GM19328 (cell line): Measurements from ENCODE around the gene SYT3.
"Not testable (repeated sequence)": the region's sequence is repeated elsewhere in the genome, so short reads cannot be mapped to it uniquely, and the experiment has no call there.

Experiments
- ATAC-seq: cut with Tn5 transposase; IDR thresholded peaks from one replicate; pipeline ENCODE4 v1.9.1; 2021; ENCODE audit warnings: mild to moderate bottlenecking, moderate library complexity; ENCODE audit not compliant: unreplicated experiment

Gene SYT3

DNA sequence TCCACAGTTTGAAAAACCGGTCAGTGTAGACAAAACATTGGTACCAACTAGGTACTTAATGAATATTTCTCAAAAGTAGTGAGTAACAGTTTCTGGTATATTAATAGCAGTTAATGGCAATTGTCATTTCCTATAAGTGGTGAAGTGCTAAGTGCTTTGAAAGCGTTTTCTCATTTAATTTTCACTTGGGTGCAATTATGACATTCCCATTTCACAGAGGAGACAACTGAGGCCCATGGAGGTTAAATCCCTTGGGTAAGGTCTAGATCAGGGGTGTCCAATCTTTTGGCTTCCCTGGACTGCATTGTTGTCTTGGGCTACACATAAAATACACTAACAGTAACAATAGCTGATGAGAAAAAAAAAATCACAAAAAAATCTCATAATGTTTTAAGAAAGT, 687 bp upstream of the SYT3 start:
- ATAC-seq = no peak

DNA sequence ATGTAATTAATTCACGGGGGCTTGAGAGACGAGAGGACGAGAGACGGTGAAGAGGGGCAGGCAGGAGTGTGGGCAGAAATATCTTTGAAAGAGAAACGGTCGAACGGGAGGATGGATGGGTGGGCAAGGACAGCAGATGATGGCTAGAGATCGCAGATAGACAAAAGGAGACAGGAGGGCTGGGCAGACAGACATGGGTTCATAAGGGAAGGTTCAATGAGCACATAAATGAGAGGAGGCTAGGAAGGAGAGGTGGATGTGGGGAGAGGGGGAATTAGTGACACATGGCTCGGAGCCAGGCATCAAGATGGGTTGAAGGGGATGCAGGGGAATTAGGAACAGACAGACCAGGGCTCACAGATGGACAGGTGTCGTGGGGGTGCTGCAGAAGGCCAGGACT, 1.1 kb downstream of the SYT3 start:
- ATAC-seq = no peak

DNA sequence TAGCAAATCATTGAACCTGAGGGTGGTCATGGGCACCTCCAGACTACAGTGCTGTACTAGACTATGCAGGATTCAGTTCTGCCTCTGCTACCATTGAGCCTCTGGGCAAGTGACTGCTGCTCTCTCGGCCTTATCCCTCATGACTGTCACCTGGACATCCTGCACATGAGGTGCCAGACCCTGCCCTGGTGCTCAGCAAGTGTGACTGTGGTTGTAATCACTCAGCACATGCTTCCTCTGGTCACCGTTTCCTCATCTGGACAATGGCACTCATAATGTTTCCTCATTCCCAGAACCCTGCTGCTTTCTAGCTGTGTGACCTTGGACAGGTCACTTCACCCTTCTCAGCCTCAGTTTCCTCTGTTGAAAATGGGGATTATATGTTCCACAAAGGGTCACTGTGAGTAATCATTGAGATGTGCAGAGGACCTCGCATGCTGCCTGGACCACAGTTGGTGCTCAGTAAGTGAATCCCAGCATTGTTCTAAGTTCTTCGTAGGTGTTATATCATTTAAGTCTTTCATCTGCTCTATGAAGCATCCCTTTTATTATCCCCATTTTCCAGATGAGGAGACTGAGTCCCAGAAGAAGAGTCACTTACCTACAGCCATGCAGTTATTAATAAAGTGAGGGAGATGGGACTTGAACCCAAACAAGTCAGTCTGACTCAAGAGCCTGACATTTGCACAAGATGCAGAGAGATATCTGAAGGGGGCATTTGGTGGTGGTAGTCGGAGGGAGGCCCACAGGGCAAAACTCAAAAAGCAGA, 3.2 kb downstream of the SYT3 start:
- ATAC-seq = no peak

DNA sequence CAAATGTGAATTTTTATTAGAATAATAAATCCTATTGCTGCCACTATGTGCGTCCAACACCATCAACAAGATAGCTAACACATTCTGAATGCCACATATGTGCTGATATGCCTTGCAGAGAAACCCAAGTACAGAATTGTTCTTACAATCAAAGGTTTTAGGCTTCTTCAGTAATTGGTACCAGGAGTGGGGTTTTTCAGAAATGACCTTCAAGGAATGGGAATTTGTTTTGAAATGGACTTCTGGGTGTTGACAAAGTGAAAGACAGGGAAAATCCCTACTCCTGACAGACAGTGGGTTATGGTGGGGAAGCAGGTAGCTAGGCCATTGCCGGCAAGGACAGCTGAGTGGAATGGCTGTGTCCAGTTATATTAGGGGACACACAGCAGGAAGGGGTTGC, 5.7 kb downstream of the SYT3 start:
- no peak for ATAC-seq

DNA sequence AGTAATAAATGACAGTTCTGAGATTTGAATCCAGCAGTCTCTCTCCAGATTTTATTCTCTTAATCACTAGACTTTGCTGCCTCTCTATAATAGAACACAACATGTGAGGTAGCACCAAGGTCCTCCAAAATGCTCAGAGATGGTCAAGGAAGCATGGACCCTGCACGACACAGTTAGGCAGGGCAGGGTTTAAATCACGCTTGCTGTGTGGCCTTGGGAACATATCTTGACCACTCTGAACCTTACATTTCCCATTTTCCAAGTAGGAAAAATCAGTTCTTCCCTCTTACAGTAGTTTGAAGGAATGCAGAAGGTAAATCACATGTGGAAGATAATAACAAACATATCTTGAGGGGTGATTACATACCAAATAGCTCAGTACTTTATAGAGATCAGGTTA, 6.3 kb downstream of the SYT3 start:
- no peak for ATAC-seq

DNA sequence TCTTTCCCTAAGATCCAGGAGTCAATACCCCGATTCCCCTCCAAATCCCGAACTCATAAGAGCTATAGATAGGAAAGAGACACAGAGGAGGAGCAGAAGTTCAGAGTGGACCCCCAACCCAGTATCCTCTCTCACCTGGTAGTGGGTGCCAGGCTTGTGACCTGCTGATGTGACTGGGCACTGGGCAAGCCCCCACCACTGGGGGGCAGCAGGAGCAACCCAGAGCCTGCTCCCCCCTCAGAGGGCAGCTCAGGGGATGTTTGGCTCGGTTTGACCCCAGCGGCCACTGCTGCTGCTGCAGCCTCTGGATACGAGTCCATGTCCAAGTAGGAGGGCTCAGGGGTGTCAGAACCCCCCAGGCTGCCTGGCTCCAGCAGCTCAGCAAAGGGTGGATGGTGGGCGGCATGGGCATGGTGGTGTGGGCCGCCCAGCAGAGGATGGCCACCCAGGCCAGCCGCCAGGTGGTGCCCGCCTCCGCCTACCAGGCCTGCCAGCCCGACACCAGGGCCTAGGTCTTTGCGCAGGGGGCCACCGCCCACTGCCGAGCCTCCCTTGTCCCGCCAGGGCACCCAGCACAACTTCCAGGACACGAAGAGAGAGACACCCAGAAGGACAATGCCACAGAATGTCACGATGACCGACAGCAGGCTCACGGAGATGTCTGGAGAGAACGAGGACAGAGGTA, 7.4 kb downstream of the SYT3 start:
- ATAC-seq = no peak

DNA sequence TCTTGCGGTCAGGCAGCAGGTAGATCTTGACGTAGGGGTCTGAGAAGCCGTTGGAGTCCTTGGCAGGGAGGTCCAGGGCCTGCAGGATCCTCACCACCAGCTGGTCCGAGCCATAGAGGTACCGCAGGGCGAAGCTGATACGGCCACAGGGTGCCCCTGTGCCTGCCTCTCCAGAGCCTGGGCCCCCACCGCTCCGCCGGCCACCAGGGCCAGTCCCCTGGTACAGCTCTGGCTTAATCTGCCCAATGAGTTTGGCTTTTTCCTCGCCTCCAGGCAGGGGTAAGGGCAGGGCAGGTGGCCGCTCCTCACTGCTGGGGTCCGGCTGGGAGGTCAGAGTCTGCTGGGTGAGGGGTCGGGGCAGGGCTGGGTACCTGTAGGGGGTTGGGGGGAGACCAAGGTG, 9.9 kb downstream of the SYT3 start:
- ATAC-seq = no peak

DNA sequence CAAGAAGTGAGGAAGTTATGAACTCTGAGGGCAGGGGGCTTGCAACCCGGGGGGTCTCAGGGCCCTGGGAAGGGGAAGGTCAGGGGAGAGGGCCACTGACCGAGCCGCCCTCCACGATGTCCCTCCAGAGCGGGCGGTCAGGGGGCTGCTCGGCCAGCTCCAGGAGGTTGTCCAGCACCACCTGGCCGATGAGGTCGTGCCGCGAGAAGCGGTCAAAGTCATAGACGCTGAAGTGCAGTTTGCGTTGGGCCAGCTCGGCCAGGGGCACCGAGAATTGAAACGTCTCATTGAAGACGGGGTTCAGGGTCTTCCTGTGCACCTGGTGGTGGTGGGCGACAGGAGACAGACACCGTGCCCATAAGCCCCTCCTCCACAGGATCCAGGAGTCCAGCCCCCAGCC, 10.5 kb downstream of the SYT3 start:
- no peak for ATAC-seq

DNA sequence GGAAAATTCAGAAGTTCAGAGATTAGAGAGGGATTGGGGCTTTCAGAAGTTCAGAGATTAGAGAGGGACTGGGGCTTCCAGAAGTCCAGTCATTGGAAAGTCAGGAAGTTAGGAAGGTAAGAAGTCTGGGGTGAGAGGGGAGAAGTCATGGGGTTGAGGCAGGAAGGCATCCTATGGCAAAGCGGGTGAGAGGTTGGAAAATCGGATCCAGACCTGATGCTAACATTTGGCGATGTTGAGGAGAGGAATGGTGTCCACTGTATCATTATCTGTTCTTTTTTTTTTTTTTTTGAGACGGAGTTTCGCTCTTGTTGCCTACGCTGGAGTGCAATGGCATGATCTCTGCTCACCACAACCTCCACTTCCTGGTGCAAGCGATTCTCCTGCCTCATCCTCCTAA, 11.1 kb downstream of the SYT3 start:
- ATAC-seq = no peak

DNA sequence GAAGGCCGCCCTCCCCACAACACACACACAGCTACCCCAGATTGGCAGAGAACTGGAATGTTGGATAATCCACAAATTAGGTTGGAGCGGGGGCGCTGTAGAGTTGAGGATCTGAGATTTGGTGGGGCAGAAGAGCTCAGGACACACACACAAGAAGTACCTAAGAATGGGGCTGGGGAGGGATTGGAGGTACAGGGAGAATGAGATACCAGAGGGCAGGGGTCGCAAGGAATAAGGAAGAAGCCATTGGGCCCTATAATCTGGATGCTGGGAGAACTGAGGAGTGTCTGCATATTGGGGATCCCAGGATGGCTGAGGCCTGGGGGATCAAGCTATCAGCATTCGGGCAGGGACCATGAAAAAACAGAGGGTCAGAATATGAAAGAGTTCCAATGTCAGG, 11.5 kb downstream of the SYT3 start:
- ATAC-seq = no peak

DNA sequence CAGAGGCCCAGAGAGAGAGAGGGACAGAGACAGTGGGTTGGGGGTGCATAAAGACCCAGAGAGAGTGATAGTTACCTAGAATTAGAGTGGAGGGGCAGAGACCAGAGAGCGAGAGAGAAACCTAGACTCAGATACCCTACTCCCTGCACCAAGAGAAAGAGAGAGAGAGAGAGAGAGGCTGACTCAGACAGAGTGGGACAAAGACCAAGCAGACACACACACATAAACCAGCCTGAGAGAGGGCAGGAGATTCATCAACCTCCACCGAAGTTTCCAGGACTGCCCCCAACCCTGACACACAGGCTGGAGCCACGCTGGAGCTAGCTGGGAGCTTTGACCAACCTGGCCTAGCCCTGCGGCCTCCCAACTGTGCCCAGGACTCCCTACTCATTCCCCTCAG, 12.9 kb downstream of the SYT3 start:
- ATAC-seq = no peak

DNA sequence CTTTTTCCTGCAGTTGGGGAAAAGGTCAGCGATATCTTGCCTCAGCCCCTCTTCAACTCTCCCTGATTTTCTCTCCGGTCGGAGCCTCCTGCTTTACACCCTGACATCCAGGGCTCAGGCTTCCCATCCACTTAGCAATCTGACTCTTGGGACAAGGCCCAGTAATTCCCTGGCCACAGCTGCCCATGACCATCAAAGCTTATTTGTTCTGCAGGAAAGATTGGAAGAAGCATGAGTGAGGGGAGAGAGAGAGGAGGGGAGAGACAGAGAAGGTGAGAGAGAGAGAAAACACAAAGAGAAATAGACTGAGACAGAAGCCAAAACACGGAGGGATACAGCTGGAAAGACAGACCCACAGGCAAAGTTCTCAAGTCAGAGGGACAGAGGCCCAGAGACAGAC, 13.7 kb downstream of the SYT3 start:
- ATAC-seq = no peak

DNA sequence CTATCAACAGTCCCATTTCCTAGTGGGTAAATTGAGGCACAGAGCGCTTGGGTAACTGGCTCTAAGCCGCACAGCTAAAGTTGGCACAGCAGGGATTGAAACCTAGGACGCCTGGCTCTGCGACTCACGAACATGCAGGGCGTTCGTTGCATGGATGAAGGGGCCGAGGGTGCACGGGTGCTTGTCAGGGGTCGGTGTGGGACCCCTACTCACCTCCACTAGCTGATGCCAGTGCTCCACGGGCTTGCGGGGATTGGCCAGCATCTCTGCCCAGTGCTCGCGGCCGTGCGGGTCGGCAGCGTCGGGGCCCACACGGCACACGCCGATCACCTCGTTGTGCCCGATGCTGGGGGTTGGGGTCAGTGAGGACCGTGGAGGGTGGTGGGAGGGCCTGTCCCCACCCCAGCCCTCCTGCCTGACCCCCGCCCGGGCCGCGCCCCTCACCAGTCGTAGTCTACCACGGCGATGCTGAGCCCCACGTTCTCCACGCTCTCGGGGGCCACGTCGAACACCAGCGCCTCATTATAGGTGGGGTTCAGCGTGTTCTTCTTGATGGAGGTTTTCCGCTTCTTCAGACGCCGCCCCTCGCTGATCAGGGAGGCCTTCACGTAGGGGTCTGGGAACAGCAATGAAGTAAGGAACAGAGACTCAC, 14.6 kb downstream of the SYT3 start:
- no peak for ATAC-seq

DNA sequence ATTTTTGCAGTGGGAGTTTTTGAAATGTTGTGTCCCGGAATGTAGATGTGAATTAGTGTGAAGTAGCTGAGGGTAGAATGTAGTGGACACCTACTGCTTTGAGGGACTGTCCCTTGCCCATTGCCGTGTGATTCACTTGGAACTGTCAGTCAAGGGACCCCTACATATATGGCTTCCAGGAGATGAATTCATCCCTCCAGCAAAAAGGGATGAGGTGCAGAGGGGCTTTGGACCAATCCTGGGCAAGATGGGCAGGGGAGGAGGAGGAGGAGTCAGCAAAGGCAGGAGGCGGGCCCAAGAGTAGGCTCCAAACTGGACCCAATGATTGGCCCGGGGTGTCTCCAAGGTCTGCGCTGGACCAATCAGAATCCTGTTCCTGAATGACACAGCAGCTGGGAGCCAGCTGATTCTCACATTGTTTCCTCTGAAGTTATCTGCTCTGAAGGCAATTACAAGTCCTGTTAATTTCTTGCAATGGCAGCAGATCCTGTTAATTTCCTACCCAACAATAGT, 19.2 kb downstream of the SYT3 start:
- not testable (repeated sequence) for ATAC-seq

DNA sequence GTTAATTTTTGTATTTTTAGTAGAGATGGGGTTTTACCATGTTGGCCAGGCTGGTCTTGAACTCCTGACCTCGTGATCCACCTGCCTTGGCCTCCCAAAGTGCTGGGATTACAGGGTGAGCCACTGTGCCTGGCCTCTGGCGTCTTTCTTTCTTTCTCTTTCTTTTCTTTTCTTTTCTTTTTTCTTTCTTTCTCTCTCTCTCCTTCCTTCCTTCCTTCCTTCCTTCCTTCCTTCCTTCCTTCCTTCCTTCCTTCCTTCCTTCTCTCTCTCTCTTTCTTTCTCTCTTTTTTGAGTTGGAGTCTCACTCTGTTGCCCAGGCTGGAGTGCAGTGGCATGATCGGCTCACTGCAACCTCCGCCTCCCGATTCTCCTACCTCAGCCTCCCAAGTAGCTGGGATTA, 20.5 kb downstream of the SYT3 start:
- ATAC-seq = not testable (repeated sequence)

DNA sequence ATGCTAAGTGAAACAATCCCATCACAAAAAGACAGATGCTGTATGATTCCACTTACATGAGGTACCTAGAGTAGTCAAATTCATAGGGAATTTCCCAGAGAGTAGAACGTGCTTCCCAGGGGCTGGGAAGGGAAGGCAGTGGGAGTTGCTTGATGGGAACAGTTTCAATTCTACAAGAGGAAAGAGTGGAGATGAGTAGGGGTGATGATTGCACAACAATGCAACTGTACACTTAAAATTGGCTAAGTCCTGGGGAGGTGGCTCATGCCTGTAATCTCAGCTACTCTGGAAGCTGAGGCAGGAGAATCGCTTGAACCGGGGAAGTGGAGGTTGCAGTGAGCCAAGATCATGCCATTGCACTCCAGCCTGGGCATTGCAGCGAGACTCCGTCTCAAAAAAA, 21.3 kb downstream of the SYT3 start:
- ATAC-seq = not testable (repeated sequence)

DNA sequence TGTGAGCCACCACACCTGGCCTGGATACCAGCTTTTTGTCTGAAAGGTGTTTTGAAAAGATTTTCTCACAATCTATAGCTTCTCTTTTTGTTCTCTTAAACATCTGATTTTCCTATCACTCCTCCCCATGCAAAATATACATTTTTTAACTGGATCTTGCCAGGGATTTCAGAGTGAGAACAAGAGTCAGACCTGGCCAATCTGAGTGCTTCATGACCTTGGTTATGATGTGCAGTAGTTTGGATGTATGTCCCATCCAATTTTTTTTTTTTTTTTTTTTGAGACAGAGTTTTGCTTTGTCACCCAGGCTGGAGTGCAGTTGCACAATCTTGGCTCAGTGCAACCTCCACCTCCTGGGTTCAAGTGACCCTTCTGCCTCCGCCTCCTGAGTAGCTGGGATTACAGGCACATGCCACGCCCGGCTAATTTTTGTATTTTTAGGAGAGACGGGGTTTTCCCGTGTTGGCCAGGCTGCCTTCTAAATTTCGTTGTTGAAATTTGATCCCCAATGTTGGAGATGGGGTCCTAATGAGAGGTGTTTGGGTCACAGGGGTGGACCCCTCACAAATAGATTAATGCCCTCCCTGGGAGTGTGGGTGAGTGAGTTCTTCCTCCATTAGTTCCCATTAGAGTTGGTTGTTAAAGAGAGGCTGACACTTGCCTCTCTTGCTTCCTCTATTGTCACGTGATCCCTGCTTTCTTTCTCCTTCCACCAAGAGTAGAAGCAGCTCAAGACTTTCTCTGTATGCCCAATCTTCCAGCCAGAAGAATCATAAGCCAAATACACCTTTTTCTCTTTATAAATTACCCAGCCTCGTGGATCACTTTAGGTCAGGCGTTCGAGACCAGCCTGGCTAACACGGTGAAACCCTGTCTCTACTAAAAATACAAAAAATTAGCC, 26.9 kb downstream of the SYT3 start:
- ATAC-seq = not testable (repeated sequence)

DNA sequence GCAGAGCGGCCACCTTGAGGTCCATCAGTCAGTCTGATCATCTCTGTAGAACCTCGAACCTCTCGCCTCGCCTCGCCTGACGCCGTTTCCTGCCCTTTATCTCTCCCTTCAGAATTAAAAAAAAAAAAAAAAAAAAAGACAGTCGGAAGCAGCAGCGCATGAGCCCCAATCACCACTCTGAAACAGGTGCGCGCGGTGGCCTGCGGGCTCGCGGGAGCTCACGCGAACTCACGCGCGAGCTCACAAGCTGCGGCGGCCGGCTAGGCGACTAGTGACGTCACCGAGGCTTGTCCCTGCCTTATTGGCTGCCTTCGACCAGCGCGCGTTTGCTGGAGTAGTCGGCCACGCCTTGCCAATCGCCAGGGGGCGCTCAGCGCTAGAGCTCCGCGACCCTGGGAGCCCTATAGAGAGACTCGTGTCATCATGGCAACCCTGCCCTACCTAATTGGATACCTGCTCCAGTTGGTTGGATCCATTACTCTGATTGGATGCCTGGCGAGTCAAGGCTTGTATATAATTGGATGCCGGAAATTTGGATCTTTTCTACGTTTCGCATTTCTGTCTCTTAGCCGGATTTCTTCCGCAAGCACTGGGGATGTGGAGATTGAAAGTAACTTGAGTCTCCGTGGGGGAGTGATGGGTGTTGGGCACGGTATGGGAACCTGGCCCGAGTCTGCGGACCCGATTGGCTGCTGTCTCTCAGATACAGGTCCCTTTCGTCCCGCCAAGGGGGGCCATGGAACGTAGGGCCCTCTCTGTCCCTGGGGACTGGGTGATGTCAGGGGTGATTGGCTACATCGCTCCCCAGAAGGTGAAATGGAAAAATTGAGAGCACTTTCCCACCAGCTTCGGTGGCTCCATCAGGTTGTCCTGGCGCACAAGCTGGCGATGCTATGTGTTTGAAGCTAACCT, 31.6 kb downstream of the SYT3 start:
- ATAC-seq = no peak

DNA sequence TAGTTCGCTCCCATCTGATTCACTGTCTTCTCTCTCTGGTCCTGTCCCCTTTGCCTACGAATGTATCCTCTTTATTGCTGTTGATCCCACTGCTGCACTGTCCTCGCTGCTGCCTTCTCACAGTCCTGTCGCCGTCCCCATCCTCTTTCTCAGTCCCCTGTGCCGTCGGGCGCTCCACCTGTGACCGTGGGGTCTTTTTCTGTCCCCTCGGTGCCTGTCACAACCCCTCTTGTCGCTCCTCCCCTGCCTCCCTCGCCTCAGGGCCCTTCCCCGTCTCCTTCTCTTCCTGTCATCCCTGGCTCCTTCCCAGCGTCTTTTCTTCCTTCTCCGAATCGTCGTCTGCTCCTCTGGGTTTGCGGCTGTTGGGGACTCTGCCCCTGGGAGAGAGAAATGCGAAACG, 32.3 kb downstream of the SYT3 start:
- ATAC-seq = no peak
